A549 (cell line): ENCODE measurements around the gene LOXL4.

Experiments used
- BCL3 ChIP-seq: fragments of >200 bp; sonication (Bioruptor Twin); formaldehyde crosslinking; IDR thresholded peaks from 3 replicates; pipeline ENCODE4 v1.6.1; 2016
- CBX2 ChIP-seq: fragments of 200-600 bp; sonication (generic); IDR thresholded peaks from 2 replicates; pipeline ENCODE4 v1.6.1; 2016; ENCODE audit warnings: low read depth, mild to moderate bottlenecking, borderline replicate concordance
- CEBPB ChIP-seq, 2 experiments: fragments of >200 bp in 1 of 2; sonication (Bioruptor Twin) in 1 of 2; formaldehyde crosslinking in 1 of 2; IDR thresholded peaks; 2 replicates each; pipeline ENCODE4 v1.6.1; 2012 to 2016
- KDM1A ChIP-seq: fragments of 200-600 bp; sonication (generic); IDR thresholded peaks from 2 replicates; pipeline ENCODE4 v1.6.1; 2016; ENCODE audit warnings: low read depth, mild to moderate bottlenecking
- MYC ChIP-seq: IDR thresholded peaks from 2 replicates; pipeline ENCODE4 v1.6.1; 2012; ENCODE audit warnings: mild to moderate bottlenecking, inconsistent platforms, low read length, improper control_type of control experiment, borderline replicate concordance
- NPAS2 ChIP-seq: fragments of 250-450 bp; sonication (Bioruptor Pico); IDR thresholded peaks from 2 replicates; pipeline ENCODE4 v1.8.0; 2022; ENCODE audit warnings: mild to moderate bottlenecking, moderate library complexity, borderline replicate concordance
- NR3C1 ChIP-seq: fragments of >200 bp; sonication (Bioruptor Twin); formaldehyde crosslinking; IDR thresholded peaks from 3 replicates; pipeline ENCODE4 v1.6.1; 2017
- RAD21 ChIP-seq, 2 experiments: fragments of >200 bp in 1 of 2; sonication (Bioruptor Twin) in 1 of 2; formaldehyde crosslinking in 1 of 2; IDR thresholded peaks in 1 of 2; conservative IDR thresholded peaks in 1 of 2; 2 replicates in 1 of 2; 3 replicates in 1 of 2; pipeline ENCODE4 v1.6.1; 2012 to 2018; ENCODE audit warnings: inconsistent platforms in 1 of 2
- ZFP36 ChIP-seq: fragments of 450-650 bp; IDR thresholded peaks from 2 replicates; pipeline ENCODE4 v1.6.1; 2014; ENCODE audit warnings: borderline replicate concordance; ENCODE audit not compliant: partially characterized antibody
- TF ChIP-seq, protein P1 (sequence below): fragments of >200 bp; sonication (Bioruptor Twin); formaldehyde crosslinking; IDR thresholded peaks from 3 replicates; pipeline ENCODE4 v1.5.1; 2016

DNA sequence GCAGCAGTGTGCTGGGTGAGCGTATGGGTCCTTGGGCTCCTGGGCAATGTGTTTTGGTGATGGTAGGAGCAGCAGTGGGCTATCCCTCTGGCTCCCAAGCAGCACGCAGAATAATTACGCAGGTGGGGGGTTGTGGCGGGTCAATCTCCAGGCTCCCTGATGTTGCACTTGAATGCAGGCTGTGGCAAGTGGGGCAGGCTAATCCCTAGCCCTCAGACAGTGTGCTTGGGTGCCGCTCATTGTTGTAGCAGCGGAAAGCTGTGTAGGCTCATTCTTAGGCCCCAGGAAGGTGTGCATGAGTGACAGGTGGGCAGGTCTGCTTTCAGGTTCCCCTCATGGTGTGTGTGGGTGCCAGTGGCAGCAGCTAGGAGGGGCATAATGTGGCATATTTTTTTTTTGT, 44.1 kb downstream of the LOXL4 start:
- no peak for TF ChIP-seq ZFP36
- no peak for TF ChIP-seq CEBPB (IDR thresholded peaks at IDR 0.05)
- no peak for TF ChIP-seq KDM1A
- TF ChIP-seq RAD21 (conservative IDR thresholded peaks at IDR 0.05 in 1 of 2, IDR thresholded peaks at IDR 0.05 in 1 of 2): no peak
- no peak for TF ChIP-seq CBX2
- TF ChIP-seq NPAS2 (CRISPR knock-in tag): no peak
- no peak for TF ChIP-seq BCL3
- TF ChIP-seq NR3C1: no peak
- TF ChIP-seq, protein P1, sequence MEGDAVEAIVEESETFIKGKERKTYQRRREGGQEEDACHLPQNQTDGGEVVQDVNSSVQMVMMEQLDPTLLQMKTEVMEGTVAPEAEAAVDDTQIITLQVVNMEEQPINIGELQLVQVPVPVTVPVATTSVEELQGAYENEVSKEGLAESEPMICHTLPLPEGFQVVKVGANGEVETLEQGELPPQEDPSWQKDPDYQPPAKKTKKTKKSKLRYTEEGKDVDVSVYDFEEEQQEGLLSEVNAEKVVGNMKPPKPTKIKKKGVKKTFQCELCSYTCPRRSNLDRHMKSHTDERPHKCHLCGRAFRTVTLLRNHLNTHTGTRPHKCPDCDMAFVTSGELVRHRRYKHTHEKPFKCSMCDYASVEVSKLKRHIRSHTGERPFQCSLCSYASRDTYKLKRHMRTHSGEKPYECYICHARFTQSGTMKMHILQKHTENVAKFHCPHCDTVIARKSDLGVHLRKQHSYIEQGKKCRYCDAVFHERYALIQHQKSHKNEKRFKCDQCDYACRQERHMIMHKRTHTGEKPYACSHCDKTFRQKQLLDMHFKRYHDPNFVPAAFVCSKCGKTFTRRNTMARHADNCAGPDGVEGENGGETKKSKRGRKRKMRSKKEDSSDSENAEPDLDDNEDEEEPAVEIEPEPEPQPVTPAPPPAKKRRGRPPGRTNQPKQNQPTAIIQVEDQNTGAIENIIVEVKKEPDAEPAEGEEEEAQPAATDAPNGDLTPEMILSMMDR: no peak
- TF ChIP-seq MYC: no peak
